HG02623 (cell line): ENCODE results near the gene PON3.

Source experiments
- ATAC-seq: cut with Tn5 transposase; IDR thresholded peaks from one replicate; pipeline ENCODE4 v1.9.1; 2021; ENCODE audit warnings: moderate library complexity; ENCODE audit not compliant: unreplicated experiment

PON3 gene

GRCh38 chr7:95396136-95397032, at the start of gene PON3:
Gene PON3, minus strand, starts transcription at chr7:95396375. Its CDS starts 25 bp downstream, at chr7:95396350.
- ATAC-seq: no peak

GRCh38 chr7:95444796-95445195, 48.6 kb upstream of the PON3 start:
- ATAC-seq: no peak

DNA sequence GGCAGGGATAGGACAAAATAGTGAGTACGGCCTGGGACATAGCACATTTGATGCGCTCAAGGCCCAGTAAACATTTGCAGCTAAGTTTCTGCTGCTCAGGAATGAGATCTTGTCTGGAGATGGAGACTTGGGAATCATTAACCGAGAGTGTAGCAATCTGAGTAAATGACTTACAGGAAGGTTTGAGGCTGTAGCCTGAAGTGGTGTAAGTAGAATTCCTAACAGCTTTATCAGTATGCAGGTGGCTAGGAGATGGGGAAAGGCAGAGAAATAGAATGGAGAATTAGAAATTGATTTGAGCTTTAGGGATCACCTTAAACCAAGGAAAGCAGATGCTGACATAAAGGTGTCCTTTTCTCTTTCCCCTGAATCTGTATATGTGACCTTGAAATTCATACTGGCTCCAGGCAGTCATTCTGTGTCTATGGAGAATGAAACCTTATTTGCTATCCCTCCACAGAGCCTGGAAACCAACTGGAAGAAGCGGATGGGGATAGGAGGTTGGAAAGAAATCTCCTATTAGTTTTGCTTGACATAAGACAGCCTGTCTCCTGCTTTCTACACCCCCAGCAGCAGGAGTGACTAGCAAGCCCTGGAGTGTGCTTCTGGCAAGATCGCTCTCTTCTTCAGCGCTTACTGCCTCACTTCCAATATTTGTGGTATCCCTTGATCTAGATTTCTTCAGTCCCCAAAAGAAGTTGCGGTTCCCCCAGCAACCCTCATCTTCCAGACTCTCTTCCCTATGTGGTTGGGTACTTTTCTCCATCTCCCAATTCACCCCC, 45.1 kb upstream of the PON3 start:
- ATAC-seq: no peak

- ATAC-seq: no peak
Observed at GRCh38 chr7:95440394-95441038, 44.3 kb upstream of the PON3 start.

GRCh38 chr7:95436407-95436806, 40.2 kb upstream of the PON3 start:
- ATAC-seq: no peak

DNA sequence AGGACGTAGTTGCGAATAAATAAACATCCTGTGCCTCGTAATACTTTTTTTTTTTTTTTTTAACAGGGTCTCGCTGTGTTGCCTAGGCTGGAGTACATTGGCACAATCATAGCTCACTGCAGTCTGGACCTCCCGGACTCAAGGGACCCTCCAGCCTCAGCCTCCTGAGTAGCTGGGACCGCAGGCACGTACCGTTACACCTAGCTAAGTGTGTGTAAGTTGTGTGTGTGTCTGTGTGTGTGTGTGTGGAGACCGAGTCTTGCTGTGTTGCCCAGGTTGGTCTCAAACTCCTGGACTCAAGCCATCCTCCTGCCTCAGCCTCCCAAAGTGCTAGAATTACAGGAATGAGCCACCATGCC, 39.2 kb upstream of the PON3 start:
- no peak for ATAC-seq

GRCh38 chr7:95434557-95435421, 38.6 kb upstream of the PON3 start, which contains the start of gene PON2:
Gene PON2, minus strand, starts transcription at chr7:95435028. Its CDS starts 77 bp downstream, at chr7:95434951.
- ATAC-seq: peak; percentile 91

GRCh38 chr7:95433952-95434556, 37.9 kb upstream of the PON3 start:
- ATAC-seq: no peak

- no peak for ATAC-seq
Observed at GRCh38 chr7:95433129-95433528, 37.0 kb upstream of the PON3 start.

DNA sequence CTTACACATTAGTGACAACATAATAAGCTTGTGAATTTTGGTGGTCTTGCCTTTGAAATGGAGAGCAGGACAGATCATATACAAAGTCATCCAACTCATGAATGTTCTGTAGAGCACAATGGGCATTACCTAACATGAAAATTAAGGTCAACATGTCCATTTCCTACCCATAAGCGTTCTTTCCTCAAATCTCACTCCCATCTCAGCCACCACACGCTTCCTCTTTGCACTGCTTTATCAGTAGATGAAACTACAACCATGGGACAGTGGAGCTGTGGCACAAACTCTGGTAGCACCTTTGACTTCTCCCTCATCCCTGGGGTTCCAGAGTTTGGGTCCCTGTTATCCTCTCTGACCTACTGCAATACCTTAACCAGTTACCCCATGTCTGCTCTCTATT, 36.4 kb upstream of the PON3 start:
- ATAC-seq: no peak

GRCh38 chr7:95430864-95431263, 34.7 kb upstream of the PON3 start:
- ATAC-seq: no peak

- no peak for ATAC-seq
Observed at GRCh38 chr7:95429241-95429990, 33.2 kb upstream of the PON3 start.

GRCh38 chr7:95427914-95428516, 31.8 kb upstream of the PON3 start:
- no peak for ATAC-seq

DNA sequence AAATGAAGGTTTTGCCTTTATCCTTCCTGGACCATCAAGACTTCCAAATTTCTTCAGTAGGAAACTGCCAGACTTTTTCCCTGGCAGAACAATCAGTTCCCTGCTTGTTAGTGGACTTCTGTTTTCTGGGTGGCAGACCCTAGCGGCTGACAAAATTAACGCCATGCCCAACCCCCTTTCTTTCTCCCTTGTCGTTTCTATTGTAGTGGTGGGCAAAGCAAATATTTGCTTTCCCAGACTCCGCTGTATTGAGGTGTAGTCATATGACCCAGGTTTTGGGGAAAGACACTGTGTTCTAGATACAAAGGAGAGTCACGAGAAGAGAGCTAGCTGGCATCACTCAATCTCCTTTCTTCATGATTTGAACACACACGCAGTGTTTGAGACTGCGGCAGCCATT, 31.0 kb upstream of the PON3 start:
- ATAC-seq: no peak

DNA sequence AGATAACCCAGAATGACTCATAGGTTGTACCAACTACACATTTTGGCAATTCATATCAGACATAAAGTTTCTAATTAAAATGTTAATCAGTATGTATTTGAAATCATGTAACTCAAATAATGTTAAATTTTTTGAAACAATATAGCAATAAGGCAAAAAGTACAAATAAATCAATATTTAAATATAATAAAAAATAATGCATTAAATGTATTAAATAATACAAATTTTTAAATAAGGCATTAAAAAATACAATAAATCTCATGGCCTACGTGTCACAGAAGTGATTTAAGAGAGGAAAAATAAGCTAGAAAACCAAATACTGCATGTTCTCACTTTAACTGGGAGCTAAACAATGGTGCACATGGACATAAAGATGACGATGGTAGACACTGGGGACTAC, 29.5 kb upstream of the PON3 start:
- no peak for ATAC-seq

DNA sequence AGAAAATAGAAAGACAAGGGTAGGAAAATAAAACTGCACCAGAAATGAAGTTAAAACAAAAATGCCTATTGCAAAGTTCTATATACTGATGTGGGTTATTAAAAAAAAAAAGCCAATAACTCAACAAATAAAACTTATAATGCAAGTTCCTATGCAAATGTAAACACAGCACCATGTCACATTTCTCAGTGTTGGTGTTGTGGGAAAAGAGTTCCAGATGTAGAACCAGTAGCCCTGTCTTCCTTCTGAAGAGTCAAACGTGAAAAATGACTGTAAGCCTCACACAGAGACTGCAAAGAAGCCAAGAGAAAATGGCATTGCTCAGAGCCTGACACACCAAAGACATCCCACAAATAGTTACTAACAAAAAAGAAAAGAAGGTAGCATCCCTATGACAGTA, 28.5 kb upstream of the PON3 start:
- no peak for ATAC-seq

- ATAC-seq: no peak
Observed at GRCh38 chr7:95421847-95422444, 25.8 kb upstream of the PON3 start.

- ATAC-seq: no peak
Observed at GRCh38 chr7:95421000-95421846, 25.0 kb upstream of the PON3 start.
